GM12878 (cell line): ENCODE measurements around the gene RARRES2. TPM values are rescaled to one million over a fixed set of nuclear protein-coding genes. Genes with fewer than 3 reads are reported as not detected.
A peak's percentile ranks its signal among the peaks of the same experiment; 100 is the strongest.

Experiments used
- ATAC-seq: fragments of 200-7000 bp; cut with Tn5 transposase; 3 replicates; pipeline ENCODE4 v1.9.1; 2020; ENCODE audit warnings: mild to moderate bottlenecking, moderate library complexity
- BruUV-seq: library from RNA; stranded (reverse); fragments of 400-500 nt; replicated peaks from 2 replicates; lab custom pipeline; 2021; lab: Mats Ljungman, UMichigan
- CTCF ChIA-PET: fragments of 300-600 bp; sonication (Branson Sonifier 250); formaldehyde crosslinking; extraction: SDS; loops from one replicate; lab custom pipeline; 2021; ENCODE audit warnings: inconsistent platforms; lab: Yijun Ruan, JAX
- POLR2A ChIA-PET: fragments of 350-600 bp; formaldehyde crosslinking; extraction: SDS; loops from one replicate; lab custom pipeline; 2021; ENCODE audit warnings: inconsistent platforms; lab: Charles Lee
- RAD21 ChIA-PET: fragments of 300-600 bp; sonication (Branson Sonifier 250); formaldehyde crosslinking; loops from one replicate; lab custom pipeline; 2023; ENCODE audit warnings: antibody characterized with exemption; ENCODE audit not compliant: unreplicated experiment; lab: Charles Lee
- SMC1A ChIA-PET: fragments of 300-600 bp; sonication (Branson Sonifier 250); formaldehyde crosslinking; loops from one replicate; lab custom pipeline; 2023; ENCODE audit not compliant: unreplicated experiment, uncharacterized antibody; lab: Charles Lee
- DNase-seq: peaks from one replicate; pipeline ENCODE4 v3.0.0-alpha.2; 2011; ENCODE audit warnings: low read depth, low spot score
- FAIRE-seq: peaks from 3 replicates; lab custom pipeline; 2011; peaks lifted over from hg19 to GRCh38; lab: Jason Lieb, UNC
- H2AFZ ChIP-seq: 2 replicates; pipeline ENCODE4 v1.6.0; 2011; ENCODE audit warnings: low read depth, low read length, control low read depth; ENCODE audit not compliant: control insufficient read depth
- H3K27ac ChIP-seq: 2 replicates; pipeline ENCODE4 v1.5.1; 2011; ENCODE audit warnings: control low read depth; ENCODE audit not compliant: control insufficient read depth, insufficient read depth
- H3K27me3 ChIP-seq, 2 experiments: replicated peaks in 1 of 2; 2 replicates each; pipeline versions ENCODE4 v1.6.0 to v1.6.1; 2011; ENCODE audit warnings: low read length in 1 of 2; ENCODE audit not compliant: control insufficient read depth in 2 of 2, insufficient read depth in 2 of 2
- H3K36me3 ChIP-seq, 2 experiments: 2 replicates each; pipeline ENCODE4 v1.5.1; 2011; ENCODE audit warnings: low read length in 1 of 2; ENCODE audit not compliant: control insufficient read depth in 2 of 2, insufficient read depth in 2 of 2
- H3K4me1 ChIP-seq: 2 replicates; pipeline ENCODE4 v1.6.1; 2011; ENCODE audit warnings: mild to moderate bottlenecking, low read length, moderate library complexity, mixed read lengths; ENCODE audit not compliant: control insufficient read depth, insufficient read depth
- H3K4me2 ChIP-seq: 2 replicates; pipeline ENCODE4 v1.6.0; 2011; ENCODE audit warnings: control low read depth; ENCODE audit not compliant: control insufficient read depth, insufficient read depth
- H3K4me3 ChIP-seq: fragments of 200-600 bp; sonication (generic); 2 replicates; pipeline ENCODE4 v1.5.1; 2016
- H3K79me2 ChIP-seq: 2 replicates; pipeline ENCODE4 v1.6.0; 2011; ENCODE audit warnings: low read length; ENCODE audit not compliant: control insufficient read depth, insufficient read depth
- H3K9ac ChIP-seq: 2 replicates; pipeline ENCODE4 v1.8.0; 2011; ENCODE audit warnings: low read length, control low read depth, mixed read lengths; ENCODE audit not compliant: control insufficient read depth, insufficient read depth
- H3K9me3 ChIP-seq: replicated peaks from 3 replicates; pipeline ENCODE4 v1.5.1; 2011; ENCODE audit warnings: mild to moderate bottlenecking, low read length; ENCODE audit not compliant: control insufficient read depth, insufficient read depth
- H4K20me1 ChIP-seq: 2 replicates; pipeline ENCODE4 v1.6.0; 2011; ENCODE audit not compliant: control insufficient read depth, insufficient read depth
- BACH1 ChIP-seq: fragments of 450-650 bp; IDR thresholded peaks from 2 replicates; pipeline ENCODE4 v1.6.1; 2017; ENCODE audit warnings: mild to moderate bottlenecking, borderline replicate concordance
- EP300 ChIP-seq, 2 experiments: fragments of 150-350 bp in 1 of 2; IDR thresholded peaks; 2 replicates each; pipeline ENCODE4 v1.6.1; 2011 to 2012; ENCODE audit warnings: low read depth in 2 of 2, low read length in 2 of 2, borderline replicate concordance in 1 of 2, improper control_type of control experiment in 1 of 2, inconsistent platforms in 1 of 2; ENCODE audit not compliant: control insufficient read depth in 1 of 2
- POLR2A ChIP-seq: IDR thresholded peaks from 2 replicates; pipeline ENCODE4 v1.6.1; 2011; ENCODE audit warnings: low read depth, mild to moderate bottlenecking, low read length
- WGBS: methylation state at CpG from one replicate; pipeline ENCODE4 v1.1.6; 2016; ENCODE audit warnings: low lambda C conversion rate; ENCODE audit not compliant: insufficient replicate concordance, insufficient coverage; ENCODE audit errors: missing lambda C conversion rate; 5-methylcytosine and 5-hydroxymethylcytosine counted together
- in situ Hi-C: fragments of 300-500 bp; cut with MboI; formaldehyde crosslinking; loops from 9 replicates; pipeline ENCODE4 v1.14.3; 2018; ENCODE audit warnings: mixed read lengths
- intact Hi-C: fragments of 100-400 bp; cut with micrococcal nuclease; formaldehyde crosslinking; loops from one replicate; pipeline ENCODE4 v1.14.2; 2022; ENCODE audit not compliant: unreplicated experiment
- polyA plus RNA-seq, 11 experiments: library from polyadenylated mRNA; depleted of rRNA in 4 of 11; unstranded in 6 of 11; stranded (reverse) in 5 of 11; fragments of >200 nt; fragmentation: Nextera tagmentation in 4 of 11; fragmentation: Illumina TruSeq in 1 of 11; extraction: Ambion mirVana in 4 of 11; extraction: Trizol in 1 of 11; gene quantifications; 1 replicate in 1 of 11; 2 replicates in 10 of 11; pipeline versions ENCODE4 v1.2.1 to v1.2.3, GENCODE V29; 2011 to 2016; ENCODE audit warnings: inconsistent platforms in 2 of 11, missing spikeins in 2 of 11, low read depth in 1 of 11
- total RNA-seq, 4 experiments: library from RNA; depleted of rRNA in 3 of 4; stranded (reverse); fragments of >200 nt in 3 of 4; fragmentation: Illumina TruSeq in 1 of 4; extraction: Trizol in 1 of 4; gene quantifications; 2 replicates each; pipeline versions ENCODE4 v1.2.1 to v1.2.3, GENCODE V29; 2013 to 2021

The RARRES2 gene
- total and polyA plus RNA-seq, 10 of the 15 experiments (the other 5 are each of a cell fraction or from before 2014, with no cell fraction given): 0.13 to 2.2 (median 0.40) TPM; not detected in 3

GRCh38 chr7:150376560-150376959 is 35.1 kb upstream of the RARRES2 start:
- ATAC-seq (no peak), FAIRE-seq (no peak), DNase-seq (no peak)
- SMC1A ChIA-PET: interaction anchor here (0.8 to 3.0 kb wide), 10 partner anchors 9 to 57 kb away, joined by 3 to 41 read pairs (median 12); partner anchors contain the start of gene REPIN1
- intact Hi-C loops: loop anchor here (5.0 kb wide), 1 partner anchor 291 kb away; no protein-coding TSS in a partner anchor
- peaks cover 58% of the 10 kb centered on the region for H3K4me1 ChIP-seq
- no peaks in the 10 kb centered on the region for H3K9me3 ChIP-seq
- RAD21 ChIA-PET: interaction anchor here (1.1 to 2.2 kb wide), 7 partner anchors 8 to 309 kb away, joined by 3 to 45 read pairs (median 7); partner anchors contain the start of genes GIMAP2 and REPIN1
- in situ Hi-C loops: no loop called here
- H3K79me2 ChIP-seq: peaks cover 56% of the 10 kb centered on the region
- H3K4me3 ChIP-seq: no peak overlapping the region
- no peak for TF ChIP-seq EP300 (IDR thresholded peaks at IDR 0.05; ENCODE audit: borderline replicate concordance in 1 of 2, control insufficient read depth in 1 of 2, low read depth in 2 of 2, low read length in 2 of 2)
- 0 out of 2 replicates have a peak, but pooled peaks have one; percentile 15 for TF ChIP-seq BACH1
- peak; percentile 15; the same call in 1 of the 2 replicates for TF ChIP-seq POLR2A
- H2AFZ ChIP-seq: no peak overlapping the region
- POLR2A ChIA-PET: interaction anchor here (1.0 to 6.2 kb wide), 8 partner anchors 7 to 57 kb away, joined by 3 to 89 read pairs (median 6); partner anchors contain the start of gene REPIN1
- H3K9ac ChIP-seq: peak overlapping the region; percentile 11; the same call in 1 of the 2 replicates
- no peaks in the 10 kb centered on the region for H3K27me3 ChIP-seq
- peak overlapping the region; percentile 97 for H3K27ac ChIP-seq
- H3K36me3 ChIP-seq: peaks cover 6 to 12% of the 10 kb centered on the region in 2 experiments; a peak in 2 of 4 replicates
- WGBS: 59% methylated on average over 6 of the region's 6 CpGs
- no TSS peak for BruUV-seq
- H3K4me2 ChIP-seq: peak overlapping the region; percentile 60
- CTCF ChIA-PET: interaction anchor here (1.9 to 2.2 kb wide), 3 partner anchors 16 to 29 kb away, joined by 5 to 18 read pairs (median 13); a partner anchor contains a TSS
- H4K20me1 ChIP-seq: no peaks in the 10 kb centered on the region; the same call in 1 of the 2 replicates
